IPS-NIHi11 (cell line): Measurements from ENCODE around the gene TCF7L2.

Experiments
- DNase-seq: peaks from one replicate; pipeline ENCODE4 v3.0.0; 2012; ENCODE audit warnings: mixed read lengths, low spot score

Gene TCF7L2

GRCh38 chr10:113149626-113150025, 199.6 kb downstream of the TCF7L2 start:
- no peak for DNase-seq

GRCh38 chr10:113151190-113151666, 201.2 kb downstream of the TCF7L2 start:
- no peak for DNase-seq

GRCh38 chr10:113153493-113154102, 203.6 kb downstream of the TCF7L2 start:
- no peak for DNase-seq

- no peak for DNase-seq
Observed at GRCh38 chr10:113157441-113157840, 207.4 kb downstream of the TCF7L2 start.

DNA sequence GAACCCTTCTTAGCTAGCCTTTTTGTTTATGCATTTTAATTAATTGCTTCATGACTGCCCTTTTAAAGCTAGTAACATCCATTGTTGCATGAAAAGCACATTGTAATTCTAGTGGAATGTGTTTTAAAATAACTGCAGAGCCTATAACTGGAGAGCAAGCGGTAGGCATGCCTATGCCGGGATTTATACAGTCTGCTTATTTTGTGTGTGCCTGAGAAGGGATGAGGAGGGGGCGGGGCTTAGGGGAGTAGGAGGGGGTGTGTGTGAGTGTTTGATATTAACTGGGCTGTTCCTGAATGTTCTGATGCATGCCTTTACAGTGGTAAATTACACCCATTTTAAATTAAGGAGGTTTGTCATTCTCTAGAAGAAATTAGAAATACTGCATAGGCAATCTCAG, 208.1 kb downstream of the TCF7L2 start:
- DNase-seq: peak; percentile 67

DNA sequence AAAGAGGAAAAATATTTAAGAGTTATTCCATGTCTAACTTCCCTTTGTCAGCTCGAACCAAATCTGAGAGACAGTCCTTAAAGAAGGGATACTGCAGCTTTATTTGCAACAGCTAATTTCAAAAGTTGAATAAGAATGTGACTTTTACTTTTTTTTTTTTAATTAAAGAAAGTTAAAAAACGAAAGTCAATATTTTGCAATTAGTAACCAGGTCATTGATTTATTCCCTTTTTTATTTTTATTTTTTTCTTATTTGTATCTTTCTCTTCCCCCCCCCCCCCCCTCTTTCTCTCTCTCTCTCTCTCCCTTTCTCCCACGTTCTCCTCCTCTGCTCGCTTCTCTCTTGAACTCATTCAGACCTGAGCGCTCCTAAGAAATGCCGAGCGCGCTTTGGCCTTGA, 209.5 kb downstream of the TCF7L2 start:
- no peak for DNase-seq

DNA sequence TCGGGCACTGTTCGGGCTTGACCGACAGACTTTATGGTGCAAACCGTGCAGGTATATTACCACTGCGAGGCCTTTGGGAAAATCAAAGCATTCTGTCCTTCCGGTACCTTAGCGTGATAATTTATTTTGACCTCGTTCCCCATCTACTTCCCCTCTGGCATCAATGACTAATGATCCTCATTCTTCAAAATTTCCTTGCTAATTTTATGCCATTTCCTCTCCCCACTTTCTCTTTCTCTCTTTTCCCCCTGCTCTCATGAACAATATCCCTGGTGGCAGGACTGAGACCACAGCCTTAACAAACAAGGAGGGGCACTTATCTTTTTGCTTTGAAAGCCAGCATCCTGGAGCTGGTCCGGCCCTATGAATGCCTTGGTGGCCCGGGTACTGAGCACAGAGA, 210.6 kb downstream of the TCF7L2 start:
- no peak for DNase-seq

- no peak for DNase-seq
Observed at GRCh38 chr10:113161066-113161465, 211.0 kb downstream of the TCF7L2 start.

DNA sequence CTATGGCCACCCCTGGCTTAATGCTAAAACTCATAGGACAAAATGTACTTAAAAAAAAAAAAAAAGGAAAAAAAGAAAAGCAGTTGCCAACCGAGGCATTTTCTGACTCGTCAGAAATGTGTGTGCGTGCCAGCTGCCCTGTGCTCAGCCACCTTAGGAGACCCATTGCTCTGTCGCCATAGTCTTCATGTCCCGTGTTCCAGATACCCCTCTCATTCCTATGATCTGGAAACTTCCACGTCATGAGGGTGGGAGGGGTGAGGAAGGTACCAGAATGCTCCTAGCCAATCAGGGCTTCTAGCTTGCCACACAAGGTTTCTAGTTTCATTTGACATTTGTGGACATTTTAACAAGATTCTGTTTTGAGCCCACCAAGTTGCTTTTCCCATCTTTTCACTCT, 212.9 kb downstream of the TCF7L2 start:
- DNase-seq: no peak

DNA sequence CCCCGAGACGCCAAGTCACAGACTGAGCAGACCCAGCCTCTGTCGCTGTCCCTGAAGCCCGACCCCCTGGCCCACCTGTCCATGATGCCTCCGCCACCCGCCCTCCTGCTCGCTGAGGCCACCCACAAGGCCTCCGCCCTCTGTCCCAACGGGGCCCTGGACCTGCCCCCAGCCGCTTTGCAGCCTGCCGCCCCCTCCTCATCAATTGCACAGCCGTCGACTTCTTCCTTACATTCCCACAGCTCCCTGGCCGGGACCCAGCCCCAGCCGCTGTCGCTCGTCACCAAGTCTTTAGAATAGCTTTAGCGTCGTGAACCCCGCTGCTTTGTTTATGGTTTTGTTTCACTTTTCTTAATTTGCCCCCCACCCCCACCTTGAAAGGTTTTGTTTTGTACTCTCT, 215.6 kb downstream of the TCF7L2 start:
- DNase-seq: no peak

DNA sequence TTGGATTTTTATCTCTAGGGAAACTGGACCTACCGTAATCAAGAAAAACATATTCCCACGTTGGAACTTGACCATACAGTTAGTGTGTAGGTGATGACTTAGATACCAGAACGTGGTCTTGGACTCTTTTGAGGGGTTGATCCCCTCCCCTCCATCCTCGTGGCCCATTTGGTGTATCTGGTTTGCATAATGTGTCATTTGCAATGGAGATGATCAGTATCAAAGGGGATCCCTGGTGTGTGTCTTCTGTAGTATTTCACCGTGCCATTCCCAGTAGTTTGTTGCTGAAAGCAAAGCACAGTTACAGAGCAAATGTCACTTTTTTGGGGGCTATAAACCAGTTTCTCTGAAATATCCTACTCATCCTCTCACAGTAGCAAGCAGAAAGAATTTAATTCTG, 217.7 kb downstream of the TCF7L2 start:
- no peak for DNase-seq

GRCh38 chr10:113168584-113168983, 218.5 kb downstream of the TCF7L2 start:
- no peak for DNase-seq

DNA sequence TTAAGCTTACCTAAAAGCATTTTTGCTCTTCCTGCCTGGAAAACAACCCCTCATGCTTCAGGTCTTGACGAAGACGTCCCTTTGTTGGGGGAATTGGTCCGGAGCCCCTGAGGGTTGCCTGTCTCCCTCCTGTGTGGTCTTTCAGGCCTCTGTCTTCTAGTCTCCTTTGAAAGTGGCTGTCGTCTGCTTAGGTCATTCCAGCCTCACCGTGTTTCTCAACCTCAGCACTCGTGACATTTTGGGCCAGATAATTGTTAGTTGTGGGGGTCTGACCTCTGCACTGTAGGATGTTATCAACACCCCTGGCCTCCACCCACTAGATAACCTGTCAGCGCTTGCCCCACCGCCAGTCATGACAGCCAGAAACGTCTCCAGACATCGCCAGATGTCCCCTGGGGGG, 219.1 kb downstream of the TCF7L2 start:
- DNase-seq: no peak

- DNase-seq: no peak
Observed at GRCh38 chr10:113169853-113170460, 219.9 kb downstream of the TCF7L2 start.

DNA sequence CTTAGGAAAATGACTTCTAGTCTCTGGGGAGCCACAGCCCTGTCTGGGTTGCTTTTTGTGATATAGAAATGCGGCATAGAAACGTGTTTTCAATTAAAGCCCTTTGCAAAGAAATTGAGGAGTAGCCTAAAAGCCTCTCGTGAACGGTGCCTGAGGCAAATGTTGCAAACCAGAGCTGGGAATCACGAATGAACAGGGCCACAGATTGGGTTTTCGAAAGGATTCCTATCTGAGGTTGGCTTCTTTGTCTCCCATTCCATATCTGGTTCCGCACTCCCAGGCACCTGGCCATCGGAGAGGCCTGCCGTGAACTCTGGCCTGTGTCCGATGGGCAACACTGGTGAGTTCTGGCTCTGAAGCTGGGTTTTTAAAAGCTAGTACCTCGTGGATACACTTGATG, 221.6 kb downstream of the TCF7L2 start:
- DNase-seq: no peak

DNA sequence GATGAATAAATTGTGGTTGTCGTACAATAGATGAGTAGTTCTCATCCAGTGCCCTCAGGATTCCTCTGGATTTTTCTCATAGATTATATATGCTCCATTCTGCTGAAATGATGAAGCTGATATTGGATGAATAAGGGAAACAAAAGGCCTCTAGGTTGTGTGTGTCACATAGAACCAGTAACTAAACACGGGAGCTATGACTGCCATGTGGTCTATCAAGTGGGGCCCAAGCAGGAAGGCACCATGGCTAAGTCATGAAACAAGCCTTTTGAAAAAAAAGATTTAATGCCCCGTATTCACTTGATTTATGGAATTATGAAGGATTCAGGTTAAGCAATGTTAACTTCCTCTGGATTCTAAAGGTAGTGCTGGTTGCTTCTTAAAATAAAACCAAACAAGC, 225.1 kb downstream of the TCF7L2 start:
- no peak for DNase-seq

GRCh38 chr10:113175756-113176651, 226.0 kb downstream of the TCF7L2 start:
- DNase-seq: no peak

DNA sequence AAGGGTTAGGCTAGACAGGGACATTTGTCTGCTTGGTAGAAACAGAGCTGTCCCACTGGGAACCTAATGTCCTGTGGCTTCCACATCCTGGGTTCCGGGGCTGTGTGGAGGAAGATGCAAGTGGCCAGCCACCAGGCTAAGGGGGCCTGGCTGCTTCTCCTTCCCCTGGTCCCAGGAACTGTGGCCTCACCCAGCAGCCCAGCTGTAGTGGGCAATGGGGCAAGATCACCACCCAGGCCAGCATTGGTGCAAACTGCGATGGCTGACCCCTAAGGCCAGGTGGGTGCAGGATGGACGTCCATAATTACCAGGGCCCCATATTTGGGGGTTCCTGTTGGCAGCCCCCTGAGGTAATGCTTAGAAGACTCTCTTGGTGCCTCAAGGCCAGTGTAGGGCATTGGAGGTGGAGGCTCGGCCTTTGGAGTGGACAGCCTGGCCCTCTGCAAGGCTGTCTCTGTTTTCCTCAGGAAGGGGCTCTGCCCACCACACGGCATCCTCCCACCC, 226.7 kb downstream of the TCF7L2 start:
- no peak for DNase-seq

DNA sequence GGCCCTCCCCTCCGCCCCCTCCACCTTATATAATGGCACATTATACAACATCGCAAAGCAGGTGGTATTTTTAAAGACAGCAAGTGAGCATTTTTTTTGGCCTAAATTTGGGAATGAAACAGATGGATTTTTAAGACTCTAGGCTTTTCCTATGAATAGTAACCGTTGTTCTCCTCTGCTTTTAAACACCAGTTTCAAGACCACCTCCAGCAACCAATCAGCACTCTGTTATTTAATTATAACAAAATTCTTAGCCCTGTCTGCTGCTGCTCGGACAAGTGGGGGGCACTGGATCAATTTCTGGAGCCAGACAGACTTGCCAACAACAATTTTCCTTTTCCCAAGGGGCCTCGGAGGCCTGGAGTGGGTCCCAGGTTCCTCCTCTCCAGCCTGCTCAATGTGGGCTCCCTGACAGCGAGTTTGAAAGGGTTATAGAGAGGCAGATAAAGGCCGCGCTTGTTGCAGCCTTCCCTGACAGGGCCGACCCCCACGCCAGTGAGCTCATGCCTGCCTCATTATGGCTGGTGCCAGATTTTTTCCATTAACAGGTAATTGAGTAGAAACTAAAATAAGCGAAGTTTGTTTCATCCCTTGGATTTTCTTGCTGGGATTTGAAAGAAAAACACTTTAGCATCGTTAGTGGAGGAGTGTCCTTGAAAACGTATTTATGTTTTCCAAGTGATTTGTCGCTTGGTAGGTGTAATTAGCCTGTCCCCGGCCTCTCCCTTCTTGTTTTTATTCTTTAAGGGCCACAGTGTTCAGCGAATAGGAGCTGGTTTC, 227.3 kb downstream of the TCF7L2 start:
- DNase-seq: no peak

- DNase-seq: no peak
Observed at GRCh38 chr10:113177936-113178335, 227.9 kb downstream of the TCF7L2 start.

DNA sequence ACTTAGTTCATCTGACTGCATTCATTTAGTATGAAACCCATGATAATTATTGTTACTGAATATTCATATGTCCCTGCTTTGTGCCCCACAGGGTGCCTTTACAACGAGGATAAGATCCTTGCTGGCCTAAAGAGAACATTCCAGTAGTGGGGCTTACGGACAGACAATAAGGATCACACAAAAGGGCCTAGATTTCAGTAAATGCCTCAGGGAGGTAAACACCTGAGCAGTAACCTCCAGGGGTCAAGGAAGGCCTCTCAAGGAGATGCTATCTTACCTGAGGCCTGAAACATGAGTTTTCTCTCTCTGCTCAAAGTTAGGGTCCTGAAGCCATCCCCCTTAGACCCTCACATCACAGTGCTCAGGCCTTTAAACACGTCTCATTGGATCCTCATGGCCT, 228.7 kb downstream of the TCF7L2 start:
- no peak for DNase-seq

DNA sequence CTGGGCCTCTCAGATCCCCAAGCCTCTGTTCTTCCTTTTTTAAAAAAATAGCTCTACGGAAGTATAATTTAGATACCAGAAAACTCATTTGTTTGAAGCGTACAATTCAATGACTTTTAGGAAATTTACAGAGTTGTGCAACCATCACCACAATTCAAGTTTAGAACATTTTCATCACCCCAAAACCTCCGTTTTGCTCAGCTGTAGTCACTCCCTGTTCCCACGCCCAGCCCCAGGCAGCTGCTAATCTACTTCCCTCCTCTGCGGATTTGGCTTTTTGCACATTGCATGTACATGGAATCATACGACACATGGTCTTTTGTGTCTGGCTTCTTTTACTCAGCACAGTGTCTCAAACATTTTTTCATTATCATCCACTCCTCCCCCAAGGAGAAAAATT, 229.2 kb downstream of the TCF7L2 start:
- no peak for DNase-seq
